H1 (cell line): ENCODE data around the gene DDR2. TPM values are rescaled to one million over a fixed set of nuclear protein-coding genes. Genes with fewer than 3 reads are reported as not detected.

Source experiments
- CHD7 ChIP-seq: fragments of 300-600 bp; sonication (generic); IDR thresholded peaks from 2 replicates; pipeline ENCODE4 v1.7.1; 2012; ENCODE audit warnings: low read length, moderate library complexity, mild to moderate bottlenecking, inconsistent platforms; ENCODE audit not compliant: insufficient replicate concordance
- SIN3A ChIP-seq, 2 experiments: IDR thresholded peaks in 1 of 2; conservative IDR thresholded peaks in 1 of 2; 2 replicates each; pipeline ENCODE4 v1.6.1; 2011 to 2012; ENCODE audit warnings: low read length in 2 of 2, improper control_type of control experiment in 1 of 2, low read depth in 1 of 2, mild to moderate bottlenecking in 1 of 2
- SP4 ChIP-seq: IDR thresholded peaks from 2 replicates; pipeline ENCODE4 v1.6.1; 2012; ENCODE audit warnings: low read length, inconsistent platforms
- polyA plus RNA-seq, 7 experiments: library from polyadenylated mRNA; depleted of rRNA in 3 of 7; stranded (reverse) in 5 of 7; unstranded in 2 of 7; fragments of >200 nt in 5 of 7; fragments of 200-250 nt in 2 of 7; gene quantifications; 1 replicate in 5 of 7; 2 replicates in 1 of 7; 4 replicates in 1 of 7; pipeline versions ENCODE4 v1.2.1 to v1.2.3, GENCODE V29; 2011 to 2013; ENCODE audit warnings: missing spikeins in 2 of 7, mixed read lengths in 2 of 7
- total RNA-seq: library from RNA; stranded (reverse); fragmentation: NEBNext Ultra II Directional; extraction: Animal tissue kit (Norgen Biotek cat#: 25700); gene quantifications from 2 replicates; pipeline ENCODE4 v1.2.1, GENCODE V29; 2021

The DDR2 gene
- total and polyA plus RNA-seq, 2 of the 8 experiments (the other 6 are each of a cell fraction or from before 2014, with no cell fraction given) = 1.00 to 2.1 TPM

GRCh38 chr1:162689745-162690671, 57.7 kb downstream of the DDR2 start (continued):
- TF ChIP-seq CHD7 (no peak), SIN3A (conservative IDR thresholded peaks at IDR 0.05 in 1 of 2, IDR thresholded peaks at IDR 0.05 in 1 of 2; ENCODE audit: low read depth in 1 of 2, low read length in 2 of 2) (no peak), SP4 (no peak)
